PC-9 (cell line): ENCODE results near the gene UGT3A1. TPM values are rescaled to one million over a fixed set of nuclear protein-coding genes. Genes with fewer than 3 reads are reported as not detected.

Experiments used
- BruUV-seq: library from RNA; stranded (reverse); fragments of 400-500 nt; replicated peaks from 2 replicates; lab custom pipeline; 2021; lab: Mats Ljungman, UMichigan
- CTCF ChIA-PET: fragments of 300-600 bp; sonication (Branson Sonifier 250); formaldehyde crosslinking; loops from one replicate; lab custom pipeline; 2022; ENCODE audit warnings: antibody characterized with exemption; lab: Charles Lee
- POLR2A ChIA-PET: fragments of 300-600 bp; sonication (Branson Sonifier 250); formaldehyde crosslinking; loops from one replicate; lab custom pipeline; 2022; ENCODE audit warnings: antibody characterized with exemption; ENCODE audit not compliant: unreplicated experiment; lab: Charles Lee
- DNase-seq, 2 experiments: peaks; one replicate each; pipeline versions ENCODE4 v3.0.0 to v3.0.0-alpha.2; 2015 to 2022; ENCODE audit warnings: mixed read lengths in 1 of 2
- H2AFZ ChIP-seq: fragments of 200-600 bp; sonication (generic); 2 replicates; pipeline ENCODE4 v1.8.1; 2017; ENCODE audit warnings: antibody characterized with exemption
- H3F3A ChIP-seq: fragments of 200-600 bp; sonication (generic); 2 replicates; pipeline ENCODE4 v1.8.1; 2017; ENCODE audit warnings: antibody characterized with exemption, mild to moderate bottlenecking, low read depth; ENCODE audit not compliant: insufficient read depth
- H3K27ac ChIP-seq: fragments of 200-600 bp; sonication (generic); 2 replicates; pipeline ENCODE4 v1.6.1; 2016; ENCODE audit warnings: mixed run types
- H3K27me3 ChIP-seq: fragments of 200-600 bp; sonication (generic); 2 replicates; pipeline ENCODE4 v1.6.1; 2016; ENCODE audit warnings: low read depth, mixed run types; ENCODE audit not compliant: insufficient read depth
- H3K36me3 ChIP-seq: fragments of 200-600 bp; sonication (generic); 2 replicates; pipeline ENCODE4 v1.6.1; 2016; ENCODE audit warnings: low read depth, mixed run types
- H3K4me1 ChIP-seq: fragments of 200-600 bp; sonication (generic); replicated peaks from 2 replicates; pipeline ENCODE4 v1.6.1; 2016; ENCODE audit warnings: mixed run types; ENCODE audit not compliant: insufficient read depth
- H3K4me2 ChIP-seq: fragments of 200-600 bp; sonication (generic); 2 replicates; pipeline ENCODE4 v1.6.1; 2017; ENCODE audit warnings: mixed run types
- H3K4me3 ChIP-seq: fragments of 200-600 bp; sonication (generic); 2 replicates; pipeline ENCODE4 v1.6.1; 2016; ENCODE audit warnings: mixed run types
- H3K79me2 ChIP-seq: fragments of 200-600 bp; sonication (generic); 2 replicates; pipeline ENCODE4 v1.6.1; 2017; ENCODE audit warnings: low read depth, mixed run types
- H3K9me2 ChIP-seq: fragments of 200-600 bp; sonication (generic); 2 replicates; pipeline ENCODE4 v1.8.1; 2017; ENCODE audit warnings: mild to moderate bottlenecking; ENCODE audit not compliant: insufficient read depth
- H3K9me3 ChIP-seq: fragments of 200-600 bp; sonication (generic); 2 replicates; pipeline ENCODE4 v1.8.1; 2016; ENCODE audit warnings: low read depth; ENCODE audit not compliant: insufficient read depth
- H4K20me1 ChIP-seq: fragments of 200-600 bp; sonication (generic); 2 replicates; pipeline ENCODE4 v1.8.1; 2017; ENCODE audit not compliant: insufficient read depth
- EZH2 ChIP-seq: fragments of 200-600 bp; sonication (generic); IDR thresholded peaks from 2 replicates; pipeline ENCODE4 v1.8.0; 2017; ENCODE audit warnings: antibody characterized with exemption, low read depth
- intact Hi-C: fragments of 100-400 bp; cut with micrococcal nuclease; formaldehyde crosslinking; loops from one replicate; pipeline ENCODE4 v1.10.0; 2022; ENCODE audit not compliant: unreplicated experiment
- total RNA-seq: library from RNA; stranded (reverse); gene quantifications from 2 replicates; pipeline ENCODE4 v1.2.3, GENCODE V29; 2021
- TF ChIP-seq, protein P1 (sequence below): fragments of 200-600 bp; sonication (generic); conservative IDR thresholded peaks from 2 replicates; pipeline ENCODE4 v1.6.1; 2017; ENCODE audit warnings: mixed run types, antibody characterized with exemption, mild to moderate bottlenecking, moderate library complexity

UGT3A1 gene
- total RNA-seq, 1 experiment from 2014 or later = not detected

GRCh38 chr5:35924122-35924949, 66.9 kb downstream of the UGT3A1 start:
- Histone ChIP-seq H3K27me3 (peaks cover 38% of the 10 kb centered on the region), H3K4me1 (no peaks in the 10 kb centered on the region), H3K79me2 (no peaks in the 10 kb centered on the region), H4K20me1 (no peaks in the 10 kb centered on the region), H3K36me3 (no peaks in the 10 kb centered on the region), H3F3A (no peaks in the 10 kb centered on the region), H3K9me2 (no peaks in the 10 kb centered on the region), H3K4me2 (no peak overlapping the region), H3K4me3 (no peak overlapping the region), H3K27ac (no peak overlapping the region), H2AFZ (no peak overlapping the region), H3K9me3 (no peaks in the 10 kb centered on the region)
- POLR2A ChIA-PET = interaction anchor here (0.6 kb wide), 1 partner anchor 833 kb away, joined by 4 read pairs; no protein-coding TSS in a partner anchor
- no peak for DNase-seq
- CTCF ChIA-PET = no interaction called here
- no peak for TF ChIP-seq EZH2
- TF ChIP-seq, protein P1, sequence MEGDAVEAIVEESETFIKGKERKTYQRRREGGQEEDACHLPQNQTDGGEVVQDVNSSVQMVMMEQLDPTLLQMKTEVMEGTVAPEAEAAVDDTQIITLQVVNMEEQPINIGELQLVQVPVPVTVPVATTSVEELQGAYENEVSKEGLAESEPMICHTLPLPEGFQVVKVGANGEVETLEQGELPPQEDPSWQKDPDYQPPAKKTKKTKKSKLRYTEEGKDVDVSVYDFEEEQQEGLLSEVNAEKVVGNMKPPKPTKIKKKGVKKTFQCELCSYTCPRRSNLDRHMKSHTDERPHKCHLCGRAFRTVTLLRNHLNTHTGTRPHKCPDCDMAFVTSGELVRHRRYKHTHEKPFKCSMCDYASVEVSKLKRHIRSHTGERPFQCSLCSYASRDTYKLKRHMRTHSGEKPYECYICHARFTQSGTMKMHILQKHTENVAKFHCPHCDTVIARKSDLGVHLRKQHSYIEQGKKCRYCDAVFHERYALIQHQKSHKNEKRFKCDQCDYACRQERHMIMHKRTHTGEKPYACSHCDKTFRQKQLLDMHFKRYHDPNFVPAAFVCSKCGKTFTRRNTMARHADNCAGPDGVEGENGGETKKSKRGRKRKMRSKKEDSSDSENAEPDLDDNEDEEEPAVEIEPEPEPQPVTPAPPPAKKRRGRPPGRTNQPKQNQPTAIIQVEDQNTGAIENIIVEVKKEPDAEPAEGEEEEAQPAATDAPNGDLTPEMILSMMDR = no peak
- BruUV-seq = no TSS peak
- intact Hi-C loops = loop anchor here (10.0 kb wide), 2 partner anchors 390 to 1010 kb away; partner anchors contain the start of genes BRIX1 and RAD1

DNA sequence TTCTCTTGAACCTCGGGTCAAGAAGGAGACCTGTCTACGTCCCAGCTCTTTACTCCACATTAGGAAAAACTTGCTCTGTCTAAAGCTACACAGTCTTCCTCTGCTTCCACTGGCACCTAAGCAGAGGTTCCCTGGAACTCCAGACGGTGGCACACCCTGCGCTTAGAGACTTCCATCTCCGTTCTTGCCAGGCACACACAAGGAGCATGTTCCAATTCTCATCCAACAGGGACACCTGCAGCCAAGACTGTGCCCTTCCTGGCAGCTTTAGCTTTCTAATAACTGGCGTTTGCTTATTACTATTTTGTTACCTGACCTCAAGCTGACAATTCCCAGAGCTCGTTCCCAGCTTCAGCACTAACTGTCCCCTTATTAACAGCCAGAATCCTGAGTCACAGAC, 68.7 kb downstream of the UGT3A1 start:
- Histone ChIP-seq H3K36me3 (no peaks in the 10 kb centered on the region), H4K20me1 (no peaks in the 10 kb centered on the region), H3K9me3 (no peaks in the 10 kb centered on the region), H2AFZ (no peak overlapping the region), H3K27ac (no peak overlapping the region), H3F3A (no peaks in the 10 kb centered on the region), H3K79me2 (no peaks in the 10 kb centered on the region), H3K9me2 (no peaks in the 10 kb centered on the region), H3K4me3 (no peak overlapping the region), H3K27me3 (peaks cover 20% of the 10 kb centered on the region), H3K4me2 (no peak overlapping the region), H3K4me1 (no peaks in the 10 kb centered on the region)
- ChIA-PET POLR2A (no interaction called here), CTCF (interaction anchor here (0.6 kb wide), 1 partner anchor 111 kb away, joined by 3 read pairs; no protein-coding TSS in a partner anchor)
- DNase-seq = peak in 1 of 2 experiments; percentile 54
- no TSS peak for BruUV-seq
- TF ChIP-seq, protein P1 = peak; percentile 40; the same call in 1 of the 2 replicates
- TF ChIP-seq EZH2 = no peak
- intact Hi-C loops = loop anchor here (10.0 kb wide), 2 partner anchors 388 to 1008 kb away; partner anchors contain the start of genes BRIX1 and RAD1

- Histone ChIP-seq H3K79me2 (no peaks in the 10 kb centered on the region), H3K4me3 (no peak overlapping the region), H3K27ac (no peak overlapping the region), H3K36me3 (no peaks in the 10 kb centered on the region), H3K4me1 (no peaks in the 10 kb centered on the region), H4K20me1 (no peaks in the 10 kb centered on the region), H3K4me2 (no peak overlapping the region), H3K27me3 (peaks cover 15% of the 10 kb centered on the region), H3F3A (no peaks in the 10 kb centered on the region), H3K9me3 (no peaks in the 10 kb centered on the region), H2AFZ (no peak overlapping the region), H3K9me2 (no peaks in the 10 kb centered on the region)
- intact Hi-C loops = loop anchor here (1.0 to 10.0 kb wide), 3 partner anchors 271 to 1007 kb away; partner anchors contain the start of genes BRIX1 and RAD1
- BruUV-seq = no TSS peak
- ChIA-PET CTCF (no interaction called here), POLR2A (no interaction called here)
- no peak for TF ChIP-seq EZH2
- TF ChIP-seq, protein P1 = no peak
- DNase-seq = no peak
Observed at GRCh38 chr5:35921930-35922329, 69.3 kb downstream of the UGT3A1 start.
